ENCODE measurements around the gene ETNPPL.

- TF ChIP-seq, protein P1, sequence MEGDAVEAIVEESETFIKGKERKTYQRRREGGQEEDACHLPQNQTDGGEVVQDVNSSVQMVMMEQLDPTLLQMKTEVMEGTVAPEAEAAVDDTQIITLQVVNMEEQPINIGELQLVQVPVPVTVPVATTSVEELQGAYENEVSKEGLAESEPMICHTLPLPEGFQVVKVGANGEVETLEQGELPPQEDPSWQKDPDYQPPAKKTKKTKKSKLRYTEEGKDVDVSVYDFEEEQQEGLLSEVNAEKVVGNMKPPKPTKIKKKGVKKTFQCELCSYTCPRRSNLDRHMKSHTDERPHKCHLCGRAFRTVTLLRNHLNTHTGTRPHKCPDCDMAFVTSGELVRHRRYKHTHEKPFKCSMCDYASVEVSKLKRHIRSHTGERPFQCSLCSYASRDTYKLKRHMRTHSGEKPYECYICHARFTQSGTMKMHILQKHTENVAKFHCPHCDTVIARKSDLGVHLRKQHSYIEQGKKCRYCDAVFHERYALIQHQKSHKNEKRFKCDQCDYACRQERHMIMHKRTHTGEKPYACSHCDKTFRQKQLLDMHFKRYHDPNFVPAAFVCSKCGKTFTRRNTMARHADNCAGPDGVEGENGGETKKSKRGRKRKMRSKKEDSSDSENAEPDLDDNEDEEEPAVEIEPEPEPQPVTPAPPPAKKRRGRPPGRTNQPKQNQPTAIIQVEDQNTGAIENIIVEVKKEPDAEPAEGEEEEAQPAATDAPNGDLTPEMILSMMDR (IDR thresholded peaks at IDR 0.05) = no peak
- no peak for TF ChIP-seq POLR2A (IDR thresholded peaks at IDR 0.05)
These were observed 357 bp upstream of the ETNPPL start for GRCh38 chr4:108763226-108763593.

Measured in Peyer's patch (tissue), 4 donors.